Nephron progenitor cell (in vitro differentiated cells): Measurements from ENCODE around the gene SRPX.

Source experiments
- DNase-seq: peaks from one replicate; pipeline ENCODE4 v3.0.0; 2021
- H3K27ac Mint-ChIP-seq: 2 replicates; pipeline ENCODE4 v1.8.0; 2021; ENCODE audit warnings: mild to moderate bottlenecking, moderate library complexity, mixed read lengths
- H3K27me3 Mint-ChIP-seq: 2 replicates; pipeline ENCODE4 v1.8.0; 2021; ENCODE audit warnings: mild to moderate bottlenecking, low read depth, mixed read lengths; ENCODE audit not compliant: poor library complexity
- H3K36me3 Mint-ChIP-seq: 2 replicates; pipeline ENCODE4 v1.8.0; 2021; ENCODE audit warnings: low read depth, mixed read lengths
- H3K4me1 Mint-ChIP-seq: 2 replicates; pipeline ENCODE4 v1.8.0; 2021; ENCODE audit warnings: mixed read lengths
- H3K4me3 Mint-ChIP-seq: 2 replicates; pipeline ENCODE4 v1.8.0; 2021; ENCODE audit warnings: mild to moderate bottlenecking, moderate library complexity, mixed read lengths
- H3K9me3 Mint-ChIP-seq: 2 replicates; pipeline ENCODE4 v1.8.0; 2021; ENCODE audit warnings: mild to moderate bottlenecking, moderate library complexity, mixed read lengths
- CTCF ChIP-seq: fragments of 200-600 bp; sonication (generic); IDR thresholded peaks from 2 replicates; pipeline ENCODE4 v1.5.0; 2021; ENCODE audit warnings: antibody characterized with exemption

Gene SRPX

DNA sequence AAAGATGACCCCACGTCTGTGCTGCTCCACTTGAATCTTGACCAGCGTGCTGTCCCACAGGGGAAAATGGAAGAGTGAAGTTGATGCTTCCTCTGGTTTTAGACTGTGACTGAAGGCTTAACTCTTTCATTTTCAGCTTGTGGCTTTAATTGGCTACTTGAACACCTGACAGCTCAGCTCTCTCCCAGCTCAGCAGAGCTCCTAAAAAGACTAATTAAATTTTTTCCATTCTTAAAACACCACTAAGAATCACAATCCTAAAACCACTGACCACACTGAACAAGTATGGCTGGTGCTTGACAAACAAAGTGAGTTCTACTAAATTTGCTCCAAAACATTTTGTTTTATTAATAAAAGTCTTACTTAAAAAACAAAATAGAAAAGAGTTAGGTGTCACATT is 71.7 kb downstream of the SRPX start:
- Mint-ChIP-seq H3K36me3 (no peaks in the 10 kb centered on the region), H3K27me3 (peaks cover 2% of the 10 kb centered on the region), H3K4me3 (no peak overlapping the region), H3K9me3 (peaks cover 15% of the 10 kb centered on the region), H3K27ac (no peak overlapping the region), H3K4me1 (no peaks in the 10 kb centered on the region)
- no peak for DNase-seq
- TF ChIP-seq CTCF: no peak

- no peak for TF ChIP-seq CTCF
- DNase-seq: no peak
- H3K9me3 Mint-ChIP-seq: peaks cover 22% of the 10 kb centered on the region
- no peak overlapping the region for H3K4me3 Mint-ChIP-seq
- H3K36me3 Mint-ChIP-seq: no peaks in the 10 kb centered on the region
- H3K4me1 Mint-ChIP-seq: no peaks in the 10 kb centered on the region
- peaks cover 2% of the 10 kb centered on the region for H3K27me3 Mint-ChIP-seq
- H3K27ac Mint-ChIP-seq: no peak overlapping the region
Measured at GRCh38 chrX:38142610-38143009, 78.1 kb downstream of the SRPX start.

DNA sequence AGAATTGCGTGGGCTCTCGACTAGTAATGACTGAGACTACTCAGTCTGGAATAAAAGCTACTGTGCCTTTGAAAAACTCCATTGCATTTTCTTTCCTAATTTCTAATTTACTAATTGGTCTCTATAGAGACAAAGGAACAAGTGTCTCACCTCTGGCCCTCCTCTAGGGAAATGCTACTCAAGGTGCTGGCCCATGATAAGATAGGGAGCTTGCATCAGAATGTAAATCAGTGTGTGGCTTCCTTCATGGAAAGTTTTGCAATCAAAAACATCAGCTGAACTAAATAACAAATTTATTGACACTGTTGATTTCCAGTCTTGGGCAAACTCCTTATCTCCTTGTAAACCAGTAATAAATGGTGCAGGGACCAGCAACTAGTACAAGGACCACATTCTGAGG is 81.8 kb downstream of the SRPX start:
- no peak for TF ChIP-seq CTCF
- Mint-ChIP-seq H3K4me1 (no peaks in the 10 kb centered on the region), H3K4me3 (no peak overlapping the region), H3K27me3 (no peaks in the 10 kb centered on the region), H3K9me3 (peaks cover 16% of the 10 kb centered on the region), H3K36me3 (no peaks in the 10 kb centered on the region), H3K27ac (no peak overlapping the region)
- DNase-seq: no peak

DNA sequence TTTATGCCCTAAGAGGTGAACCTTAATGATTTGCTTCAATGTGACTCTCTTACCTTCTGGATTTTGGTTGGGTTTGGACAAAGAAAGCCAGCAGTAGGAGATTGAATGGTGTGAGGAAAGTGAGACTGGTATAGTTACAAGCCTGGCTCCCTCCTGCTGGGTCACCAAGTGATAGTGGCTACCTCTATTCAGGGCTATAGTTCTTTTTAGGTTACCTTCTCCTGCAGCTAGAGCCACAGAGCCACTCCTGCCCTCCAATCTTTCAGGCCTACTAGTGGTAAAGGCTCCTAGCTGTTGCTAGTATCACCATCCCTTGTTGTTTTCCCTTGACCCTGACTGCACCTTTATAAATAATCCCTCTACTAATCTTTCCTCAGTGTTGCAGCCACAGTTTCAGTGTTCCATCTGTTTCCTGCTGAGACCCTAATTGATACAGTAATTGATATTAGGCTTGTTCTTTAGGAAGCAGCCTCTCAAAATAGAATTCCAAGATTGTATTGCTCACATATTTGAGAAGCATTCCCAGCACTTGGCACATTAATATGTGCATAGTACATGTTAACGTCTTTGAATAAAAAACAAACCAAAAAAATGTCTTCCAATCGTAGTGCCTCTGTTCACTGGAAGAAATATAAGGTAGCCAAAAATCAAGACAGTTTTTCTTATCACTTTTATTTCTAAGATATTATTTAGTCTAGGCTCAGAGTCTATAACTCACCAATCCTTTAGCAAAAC is 82.3 kb downstream of the SRPX start:
- no peak for TF ChIP-seq CTCF
- no peak for DNase-seq
- H3K9me3 Mint-ChIP-seq: peaks cover 12% of the 10 kb centered on the region
- H3K27me3 Mint-ChIP-seq: no peaks in the 10 kb centered on the region
- H3K36me3 Mint-ChIP-seq: no peaks in the 10 kb centered on the region
- H3K4me3 Mint-ChIP-seq: no peak overlapping the region
- H3K4me1 Mint-ChIP-seq: no peaks in the 10 kb centered on the region
- no peak overlapping the region for H3K27ac Mint-ChIP-seq

DNA sequence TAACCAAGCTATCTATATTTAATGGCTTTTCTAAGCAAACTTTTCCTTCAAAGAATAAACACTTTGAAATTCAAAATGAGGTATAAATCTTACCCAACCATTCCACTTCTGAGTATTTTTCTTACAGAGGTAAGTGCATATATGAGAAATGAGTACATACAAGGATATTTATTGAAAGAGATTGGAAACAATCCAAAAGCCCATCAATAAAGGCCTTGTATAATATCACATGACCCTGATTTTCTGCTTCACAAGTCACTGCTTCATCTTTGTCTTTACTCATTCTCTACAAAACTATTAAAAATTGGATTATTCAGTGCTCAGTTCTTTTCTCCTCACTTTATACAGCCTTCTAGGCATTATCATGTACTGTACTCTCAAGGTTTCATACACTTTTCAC is 91.3 kb downstream of the SRPX start:
- TF ChIP-seq CTCF: no peak
- peaks cover 3% of the 10 kb centered on the region for H3K27me3 Mint-ChIP-seq
- H3K4me1 Mint-ChIP-seq: no peaks in the 10 kb centered on the region
- H3K27ac Mint-ChIP-seq: no peak overlapping the region
- DNase-seq: no peak
- H3K36me3 Mint-ChIP-seq: no peaks in the 10 kb centered on the region
- peaks cover 11% of the 10 kb centered on the region for H3K9me3 Mint-ChIP-seq
- H3K4me3 Mint-ChIP-seq: no peak overlapping the region

DNA sequence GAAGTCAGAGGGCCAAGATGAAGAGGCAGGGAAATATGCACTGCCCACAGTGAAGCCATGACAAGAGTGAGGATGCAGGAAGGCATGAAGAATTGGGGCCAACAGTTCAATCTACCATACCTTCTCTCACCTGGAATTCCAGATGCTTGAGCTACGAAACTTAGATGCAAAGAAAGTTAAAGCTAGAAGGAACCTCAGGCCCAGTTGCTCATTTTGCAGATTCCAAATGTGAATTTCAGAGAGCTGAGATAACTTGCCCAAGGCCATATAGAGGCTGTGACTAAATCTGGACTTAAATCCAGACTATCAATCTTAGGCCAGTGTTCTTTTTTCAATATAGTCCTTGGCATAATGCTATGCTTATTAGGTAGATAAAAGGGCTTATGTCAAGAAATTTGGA is 92.7 kb downstream of the SRPX start:
- peaks cover 11% of the 10 kb centered on the region for H3K9me3 Mint-ChIP-seq
- H3K4me1 Mint-ChIP-seq: no peaks in the 10 kb centered on the region
- H3K36me3 Mint-ChIP-seq: no peaks in the 10 kb centered on the region

More for the DNA sequence above, 92.7 kb downstream of the SRPX start:
- TF ChIP-seq CTCF: no peak
- Mint-ChIP-seq H3K4me3 (no peak overlapping the region), H3K27me3 (peaks cover 3% of the 10 kb centered on the region), H3K27ac (no peak overlapping the region)
- no peak for DNase-seq
